ENCODE data around the gene ASXL3. TPM values are rescaled to one million over a fixed set of nuclear protein-coding genes. Genes with fewer than 3 reads are reported as not detected.

Gene ASXL3
- total and polyA plus RNA-seq, 2 donors (not counting 3 experiments of a cell fraction or from before 2014, with no cell fraction given) = 0.07 to 0.27 TPM

DNA sequence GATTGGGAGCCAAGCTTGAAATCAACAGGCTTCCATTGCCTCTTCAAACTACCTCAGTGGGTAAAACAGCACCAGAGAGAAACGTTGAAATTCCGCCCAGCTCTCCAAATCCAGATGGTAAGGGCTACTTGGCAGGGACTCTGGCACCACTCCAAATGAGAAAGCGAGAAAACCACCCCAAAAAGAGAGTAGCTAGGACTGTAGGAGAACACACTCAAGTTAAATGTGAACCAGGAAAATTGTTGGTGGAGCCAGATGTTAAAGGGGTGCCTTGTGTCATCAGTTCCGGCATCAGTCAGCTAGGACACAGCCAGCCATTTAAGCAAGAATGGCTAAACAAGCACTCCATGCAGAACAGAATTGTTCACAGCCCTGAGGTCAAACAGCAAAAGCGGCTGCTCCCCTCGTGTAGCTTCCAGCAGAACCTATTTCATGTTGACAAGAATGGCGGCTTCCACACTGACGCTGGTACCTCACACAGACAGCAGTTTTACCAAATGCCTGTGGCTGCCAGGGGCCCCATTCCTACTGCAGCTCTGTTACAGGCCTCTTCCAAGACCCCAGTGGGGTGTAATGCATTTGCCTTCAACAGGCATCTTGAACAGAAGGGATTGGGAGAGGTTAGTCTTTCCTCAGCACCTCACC, 167.3 kb downstream of the ASXL3 start:
- no peak overlapping the region for H3K4me2 ChIP-seq (ENCODE audit: insufficient read depth, low read length)
- dilution Hi-C loops (cut with MboI; ENCODE audit: extremely low pct_ligation_motif_present, low sequenced_read_pairs) (no loop called here), intact Hi-C loops (cut with micrococcal nuclease) (no loop called here)
- no peaks in the 10 kb centered on the region for H3K79me2 ChIP-seq (ENCODE audit: control insufficient read depth, insufficient read depth, low read length)
- CTCF ChIA-PET = interaction anchor here (1.5 kb wide), 1 partner anchor 513 kb away, joined by 4 read pairs; no protein-coding TSS in a partner anchor
- no peaks in the 10 kb centered on the region for H3K9me3 ChIP-seq (replicated peaks; ENCODE audit: control insufficient read depth, insufficient read depth, low read length)
- no peak for TF ChIP-seq GATA2 (IDR thresholded peaks at IDR 0.05; ENCODE audit: insufficient read depth, insufficient read length, low read depth, low read length)
- TF ChIP-seq POLR2AphosphoS5 (IDR thresholded peaks at IDR 0.05; ENCODE audit: insufficient read depth, low read depth, low read length) = no peak
- TF ChIP-seq MAX (IDR thresholded peaks at IDR 0.05; ENCODE audit: insufficient read depth, insufficient read length) = no peak
- TF ChIP-seq JUN (IDR thresholded peaks at IDR 0.05; ENCODE audit: borderline replicate concordance, insufficient read depth, insufficient read length, low read depth) = no peak
- TF ChIP-seq POLR2A (IDR thresholded peaks at IDR 0.05; ENCODE audit: low read depth, low read length) = no peak
- TF ChIP-seq FOS (IDR thresholded peaks at IDR 0.05; ENCODE audit: borderline replicate concordance, insufficient read depth, low read length) = no peak
- TF ChIP-seq EZH2 (IDR thresholded peaks at IDR 0.05; ENCODE audit: borderline replicate concordance, low read depth, low read length, severe bottlenecking) = no peak
- TF ChIP-seq, protein P1, sequence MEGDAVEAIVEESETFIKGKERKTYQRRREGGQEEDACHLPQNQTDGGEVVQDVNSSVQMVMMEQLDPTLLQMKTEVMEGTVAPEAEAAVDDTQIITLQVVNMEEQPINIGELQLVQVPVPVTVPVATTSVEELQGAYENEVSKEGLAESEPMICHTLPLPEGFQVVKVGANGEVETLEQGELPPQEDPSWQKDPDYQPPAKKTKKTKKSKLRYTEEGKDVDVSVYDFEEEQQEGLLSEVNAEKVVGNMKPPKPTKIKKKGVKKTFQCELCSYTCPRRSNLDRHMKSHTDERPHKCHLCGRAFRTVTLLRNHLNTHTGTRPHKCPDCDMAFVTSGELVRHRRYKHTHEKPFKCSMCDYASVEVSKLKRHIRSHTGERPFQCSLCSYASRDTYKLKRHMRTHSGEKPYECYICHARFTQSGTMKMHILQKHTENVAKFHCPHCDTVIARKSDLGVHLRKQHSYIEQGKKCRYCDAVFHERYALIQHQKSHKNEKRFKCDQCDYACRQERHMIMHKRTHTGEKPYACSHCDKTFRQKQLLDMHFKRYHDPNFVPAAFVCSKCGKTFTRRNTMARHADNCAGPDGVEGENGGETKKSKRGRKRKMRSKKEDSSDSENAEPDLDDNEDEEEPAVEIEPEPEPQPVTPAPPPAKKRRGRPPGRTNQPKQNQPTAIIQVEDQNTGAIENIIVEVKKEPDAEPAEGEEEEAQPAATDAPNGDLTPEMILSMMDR (IDR thresholded peaks at IDR 0.05; ENCODE audit: extremely low read depth in 1 of 2, insufficient read depth in 1 of 2, low read depth in 1 of 2, low read length in 2 of 2) = no peak
- TF ChIP-seq MYC (IDR thresholded peaks at IDR 0.05; ENCODE audit: low read depth, low read length) = no peak
- no TSS peak for BruUV-seq (replicated peaks)
- no peaks in the 10 kb centered on the region for H3K4me1 ChIP-seq (ENCODE audit: control insufficient read depth, extremely low read depth, insufficient read depth, low read length)
- H3K27me3 ChIP-seq (ENCODE audit: control insufficient read depth in 2 of 2, insufficient read depth in 2 of 2, low read length in 2 of 2) = no peaks in the 10 kb centered on the region
- H3K9me1 ChIP-seq (replicated peaks; ENCODE audit: control insufficient read depth, extremely low read depth, insufficient read depth, low read length) = no peaks in the 10 kb centered on the region
- no peaks in the 10 kb centered on the region for H3K36me3 ChIP-seq (ENCODE audit: control insufficient read depth in 2 of 2, extremely low read depth in 1 of 2, insufficient read depth in 2 of 2, low read length in 2 of 2)
- DNase-seq (ENCODE audit: low read depth, low spot score) (no peak), FAIRE-seq (no peak)
- no peak overlapping the region for H3K27ac ChIP-seq (ENCODE audit: insufficient read depth, low read depth, low read length)
- no peak overlapping the region for H3K9ac ChIP-seq (replicated peaks; ENCODE audit: extremely low read depth, insufficient read depth, low read length)
- no peaks in the 10 kb centered on the region for H4K20me1 ChIP-seq (replicated peaks; ENCODE audit: control insufficient read depth, extremely low read depth, insufficient read depth, low read length)
- H3K4me3 ChIP-seq (replicated peaks in 1 of 3; ENCODE audit: insufficient read depth in 1 of 3, low read depth in 1 of 3, low read length in 3 of 3) = no peak overlapping the region
- H2AFZ ChIP-seq (ENCODE audit: low read depth, low read length) = no peak overlapping the region
- POLR2A ChIA-PET = no interaction called here
